Vagina (tissue), 2 donors: ENCODE data around the gene ANP32B. TPM values are rescaled to one million over a fixed set of nuclear protein-coding genes. Genes with fewer than 3 reads are reported as not detected.

ENCODE experiments used
- DNase-seq, 2 donors: peaks; one replicate each; pipeline ENCODE4 v3.0.0-alpha.2; 2017; ENCODE audit errors: extremely low spot score in 2 of 2
- H3K27ac ChIP-seq: fragments of 200-600 bp; sonication (generic); one replicate; pipeline ENCODE4 v1.5.1; 2019
- H3K27me3 ChIP-seq: fragments of 200-600 bp; sonication (generic); one replicate; pipeline ENCODE4 v1.5.1; 2019
- H3K36me3 ChIP-seq, 2 donors: fragments of 200-600 bp; sonication (generic); one replicate each; pipeline ENCODE4 v1.5.1; 2017 to 2019
- H3K4me1 ChIP-seq: fragments of 200-600 bp; sonication (generic); one replicate; pipeline ENCODE4 v1.5.1; 2019
- H3K4me3 ChIP-seq, 2 donors: fragments of 200-600 bp; sonication (generic); 1 replicate in 1 of 2; 2 replicates in 1 of 2; pipeline ENCODE4 v1.5.1; 2016 to 2019
- H3K9me3 ChIP-seq: fragments of 200-600 bp; sonication (generic); one replicate; pipeline ENCODE4 v1.5.1; 2019
- CTCF ChIP-seq, 3 experiments: fragments of 450-650 bp in 2 of 3; fragments of 200-600 bp in 1 of 3; sonication (generic) in 1 of 3; IDR thresholded peaks; one replicate each; pipeline ENCODE4 v1.5.1; 2017 to 2019; ENCODE audit warnings: antibody characterized with exemption in 3 of 3, mild to moderate bottlenecking in 2 of 3, moderate library complexity in 2 of 3
- POLR2A ChIP-seq, 2 donors: fragments of 450-650 bp; IDR thresholded peaks; one replicate each; pipeline ENCODE4 v1.6.1; 2017; ENCODE audit warnings: antibody characterized with exemption in 2 of 2, mild to moderate bottlenecking in 2 of 2, moderate library complexity in 2 of 2
- POLR2AphosphoS5 ChIP-seq, 2 donors: sonication (generic); formaldehyde crosslinking; IDR thresholded peaks; one replicate each; pipeline ENCODE4 v1.9.0; 2017; ENCODE audit warnings: antibody characterized with exemption in 2 of 2, mild to moderate bottlenecking in 2 of 2, low read depth in 1 of 2; ENCODE audit not compliant: insufficient read depth in 1 of 2
- intact Hi-C: fragments of 100-400 bp; cut with DNase I; formaldehyde crosslinking; loops from one replicate; pipeline ENCODE4 v1.15.1; 2023
- total RNA-seq: library from RNA; depleted of rRNA; stranded (reverse); fragments of >200 nt; gene quantifications from one replicate; pipeline ENCODE4 v1.2.3, GENCODE V29; 2016

The ANP32B gene
- total RNA-seq, 1 donor from 2014 or later = 75.1 TPM

GRCh38 chr9:97987487-97987886 lies 4.3 kb downstream of the ANP32B start:
- intact Hi-C loops = loop anchor here (10.0 kb wide), 1 partner anchor 63 kb away; the partner anchor contains the start of gene TRMO
- Histone ChIP-seq H3K4me1 (peaks cover 71% of the 10 kb centered on the region), H3K27ac (no peak overlapping the region), H3K9me3 (no peaks in the 10 kb centered on the region), H3K27me3 (no peaks in the 10 kb centered on the region), H3K36me3 (no peaks in the 10 kb centered on the region), H3K4me3 (no peak overlapping the region)
- DNase-seq = no peak
- TF ChIP-seq POLR2AphosphoS5 (IDR thresholded peaks at IDR 0.05; ENCODE audit: insufficient read depth in 1 of 2, low read depth in 1 of 2) (no peak), POLR2A (IDR thresholded peaks at IDR 0.05) (no peak), CTCF (IDR thresholded peaks at IDR 0.05) (no peak)

- TF ChIP-seq POLR2A (IDR thresholded peaks at IDR 0.05) = no peak
- TF ChIP-seq POLR2AphosphoS5 (IDR thresholded peaks at IDR 0.05; ENCODE audit: insufficient read depth in 1 of 2, low read depth in 1 of 2) = no peak
- TF ChIP-seq CTCF (IDR thresholded peaks at IDR 0.05) = no peak
- Histone ChIP-seq H3K36me3 (peaks cover 0 to 6% of the 10 kb centered on the region in 2 donors), H3K4me1 (peaks cover 78% of the 10 kb centered on the region), H3K4me3 (no peak overlapping the region), H3K9me3 (no peaks in the 10 kb centered on the region), H3K27me3 (no peaks in the 10 kb centered on the region), H3K27ac (no peak overlapping the region)
- intact Hi-C loops = no loop called here
- no peak for DNase-seq
Measured at GRCh38 chr9:97990259-97990658, 7.1 kb downstream of the ANP32B start.

- H3K9me3 ChIP-seq = no peaks in the 10 kb centered on the region
- H3K4me3 ChIP-seq = no peak overlapping the region
- H3K36me3 ChIP-seq = peaks cover 0 to 13% of the 10 kb centered on the region in 2 donors
- TF ChIP-seq POLR2AphosphoS5 (IDR thresholded peaks at IDR 0.05; ENCODE audit: insufficient read depth in 1 of 2, low read depth in 1 of 2) = no peak
- TF ChIP-seq CTCF (IDR thresholded peaks at IDR 0.05) = no peak
- no peak for TF ChIP-seq POLR2A (IDR thresholded peaks at IDR 0.05)
- no peaks in the 10 kb centered on the region for H3K27me3 ChIP-seq
- no peak for DNase-seq
- intact Hi-C loops = no loop called here
- H3K4me1 ChIP-seq = peaks cover 62% of the 10 kb centered on the region
- H3K27ac ChIP-seq = no peak overlapping the region
Measured at GRCh38 chr9:97991818-97992217, 8.7 kb downstream of the ANP32B start.

GRCh38 chr9:97992219-97992618 lies 9.1 kb downstream of the ANP32B start:
- DNase-seq = no peak
- no peak overlapping the region for H3K27ac ChIP-seq
- H3K4me1 ChIP-seq = peaks cover 58% of the 10 kb centered on the region
- no peak overlapping the region for H3K4me3 ChIP-seq
- intact Hi-C loops = no loop called here
- H3K27me3 ChIP-seq = no peaks in the 10 kb centered on the region
- peaks cover 0 to 13% of the 10 kb centered on the region in 2 donors for H3K36me3 ChIP-seq
- TF ChIP-seq POLR2AphosphoS5 (IDR thresholded peaks at IDR 0.05; ENCODE audit: insufficient read depth in 1 of 2, low read depth in 1 of 2) = no peak
- TF ChIP-seq CTCF (IDR thresholded peaks at IDR 0.05) = no peak
- TF ChIP-seq POLR2A (IDR thresholded peaks at IDR 0.05) = no peak
- no peaks in the 10 kb centered on the region for H3K9me3 ChIP-seq

GRCh38 chr9:97993000-97993399 lies 9.9 kb downstream of the ANP32B start:
- H3K9me3 ChIP-seq = no peaks in the 10 kb centered on the region
- H3K4me3 ChIP-seq = no peak overlapping the region
- H3K27me3 ChIP-seq = no peaks in the 10 kb centered on the region
- TF ChIP-seq POLR2A (IDR thresholded peaks at IDR 0.05) = no peak
- no peak for TF ChIP-seq POLR2AphosphoS5 (IDR thresholded peaks at IDR 0.05; ENCODE audit: insufficient read depth in 1 of 2, low read depth in 1 of 2)
- no peak for TF ChIP-seq CTCF (IDR thresholded peaks at IDR 0.05)
- peaks cover 0 to 13% of the 10 kb centered on the region in 2 donors for H3K36me3 ChIP-seq
- DNase-seq = no peak
- peaks cover 52% of the 10 kb centered on the region for H3K4me1 ChIP-seq
- intact Hi-C loops = no loop called here
- no peak overlapping the region for H3K27ac ChIP-seq
